Head of caudate nucleus (tissue), 42 donors: ENCODE results near the gene ANGPTL2.

Experiments used
- DNase-seq, 42 donors: peaks; one replicate each; pipeline versions ENCODE4 v3.0.0 to v3.0.0-alpha.2; 2020 to 2021; ENCODE audit warnings: mixed read lengths in 7 of 42
- intact Hi-C: fragments of 100-400 bp; cut with DNase I; formaldehyde crosslinking; loops from one replicate; pipeline ENCODE4 v1.15.0; 2022

The ANGPTL2 gene

DNA sequence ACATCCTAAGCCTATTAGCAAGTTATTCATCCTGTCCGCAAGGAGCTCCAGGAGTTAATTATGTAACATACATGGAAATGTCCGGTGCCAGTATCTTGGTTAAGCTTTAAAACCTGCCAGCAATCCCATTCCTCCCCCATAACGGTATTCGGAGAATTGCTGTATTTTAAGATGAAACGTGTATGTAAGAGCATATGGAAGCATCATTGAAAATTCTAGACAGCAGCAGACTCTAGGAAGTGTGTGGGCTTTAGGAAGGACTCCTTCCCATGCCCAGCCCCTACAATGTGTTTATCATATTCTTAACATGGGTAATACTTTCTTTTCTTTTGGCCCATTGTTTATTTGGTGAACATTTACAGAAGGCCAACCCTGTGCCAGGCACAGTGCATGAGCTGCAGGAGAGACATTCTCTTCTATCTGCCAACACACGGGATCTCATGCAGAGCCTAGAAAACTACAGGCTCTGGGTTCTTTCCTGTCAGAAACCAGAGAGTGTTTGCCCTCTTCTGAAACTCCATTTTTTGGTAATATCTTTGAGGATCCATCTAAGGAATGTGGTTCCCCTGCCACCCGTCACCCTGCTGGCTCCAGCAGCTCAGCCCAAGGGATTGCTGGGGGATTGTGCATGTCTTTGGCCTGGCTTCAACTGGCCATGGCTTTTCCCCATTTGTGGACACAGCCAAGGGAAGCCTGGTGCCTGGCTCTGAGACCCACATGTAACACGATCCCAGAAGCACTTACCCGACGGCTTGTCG is 15.1 kb downstream of the ANGPTL2 start:
- intact Hi-C loops, result no loop called here
- DNase-seq, result peak in 15 of 42 donors; percentile 13 to 77 (median 55)

DNA sequence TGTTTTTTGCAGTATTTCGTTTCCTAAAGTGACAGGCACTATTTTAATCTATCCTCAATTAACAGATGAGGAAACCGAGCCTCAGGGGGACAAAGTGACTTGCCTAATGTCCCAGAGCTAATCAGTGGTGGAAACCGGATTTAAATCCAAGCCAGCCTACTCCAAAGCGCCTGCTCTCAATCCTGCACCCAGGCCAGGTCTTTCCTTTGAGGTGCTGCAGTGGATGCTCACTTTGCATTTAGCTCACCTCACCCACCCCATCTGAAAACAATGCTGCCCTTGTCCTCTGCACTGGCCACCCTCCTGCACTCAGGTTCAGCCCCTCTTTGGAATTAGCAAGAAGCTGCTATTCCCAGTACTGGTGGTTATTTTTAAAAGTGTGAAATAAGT is 16.0 kb downstream of the ANGPTL2 start:
- no peak for DNase-seq
- intact Hi-C loops, result no loop called here

DNA sequence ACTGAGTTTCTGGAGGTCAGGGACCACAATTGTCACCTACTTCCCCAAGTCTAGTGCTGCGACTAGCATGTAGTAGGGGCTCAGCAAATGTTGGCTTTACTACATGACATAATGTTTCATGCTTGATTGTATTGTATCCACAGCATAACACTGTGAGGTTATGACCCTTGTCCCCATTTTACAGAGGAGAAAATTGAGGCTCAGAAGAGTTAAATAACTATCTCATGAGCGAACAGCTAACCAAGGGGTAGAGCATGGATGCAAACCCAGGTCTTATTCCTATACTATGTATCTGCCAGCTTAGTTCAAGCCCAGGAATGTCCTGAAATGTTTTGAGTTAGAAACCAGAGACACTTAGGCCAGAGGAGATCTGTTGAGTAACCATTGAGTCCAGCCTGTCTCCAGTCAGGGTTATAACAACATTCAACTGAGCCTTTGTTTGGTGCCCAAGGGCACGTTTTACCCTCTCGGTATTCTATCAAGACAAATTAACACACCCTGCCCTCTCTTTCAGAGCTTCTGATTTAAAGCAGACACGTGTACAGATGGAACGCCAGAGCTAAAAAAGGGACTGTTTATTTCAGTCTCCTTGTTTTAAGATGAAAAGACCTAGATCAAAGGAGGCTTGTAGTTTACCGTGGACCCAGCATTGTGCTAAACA is 16.5 kb downstream of the ANGPTL2 start:
- no peak for DNase-seq
- intact Hi-C loops, result no loop called here

DNA sequence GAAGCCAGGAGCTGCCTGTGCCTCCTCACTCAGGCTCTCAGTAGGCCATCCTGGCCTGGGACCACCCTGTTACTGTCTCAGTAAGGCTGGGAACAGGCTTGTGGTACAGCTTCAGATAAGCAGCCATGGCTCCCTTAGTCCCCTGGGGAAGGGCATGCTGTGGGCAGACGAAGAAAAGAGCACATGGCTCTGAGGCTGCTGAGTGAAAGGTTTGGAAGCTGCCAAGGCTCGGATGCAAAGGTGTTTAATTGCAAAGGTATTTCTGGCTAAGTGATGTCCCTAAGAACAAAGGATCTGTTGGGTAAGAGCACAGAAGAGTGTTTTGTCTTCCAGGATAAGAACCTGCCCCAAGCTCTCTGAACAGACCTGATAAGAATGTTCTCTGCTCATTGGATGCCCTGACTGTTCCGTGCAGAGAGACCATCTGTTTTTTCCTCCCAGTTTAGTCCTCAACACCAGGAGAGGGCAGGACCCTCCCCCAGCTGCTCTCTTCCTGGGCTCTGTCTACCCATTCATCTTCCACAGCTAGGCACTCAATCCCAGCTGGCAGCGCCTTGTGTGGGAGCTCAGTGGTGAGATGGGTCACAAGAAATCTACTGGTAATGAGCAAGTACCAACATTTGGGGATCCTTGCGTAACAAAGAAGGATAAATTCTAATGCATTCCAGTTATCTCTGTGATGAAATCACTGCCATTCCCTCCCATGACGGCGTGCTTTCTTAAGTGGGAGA is 17.7 kb downstream of the ANGPTL2 start:
- DNase-seq, result no peak
- intact Hi-C loops, result no loop called here

DNA sequence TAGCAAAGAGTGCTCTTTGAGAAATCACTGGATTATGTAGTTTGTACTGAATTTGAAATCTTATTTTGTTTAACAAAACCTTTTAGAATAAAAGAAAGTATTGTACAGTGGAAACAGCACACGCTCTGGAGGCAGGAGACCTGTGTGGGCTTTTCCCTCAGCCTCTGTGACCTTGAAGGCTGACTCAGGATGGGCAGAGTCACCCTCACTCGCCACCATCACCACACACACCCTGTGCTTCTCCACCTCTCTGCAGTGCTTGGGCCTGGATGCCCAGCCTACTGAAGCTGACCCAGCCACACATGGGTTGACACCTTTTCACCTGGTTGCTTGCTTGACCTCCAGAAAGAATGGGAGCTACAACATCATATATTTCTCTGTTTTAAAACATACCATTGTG is 19.6 kb downstream of the ANGPTL2 start:
- no peak for DNase-seq
- intact Hi-C loops, result no loop called here

DNA sequence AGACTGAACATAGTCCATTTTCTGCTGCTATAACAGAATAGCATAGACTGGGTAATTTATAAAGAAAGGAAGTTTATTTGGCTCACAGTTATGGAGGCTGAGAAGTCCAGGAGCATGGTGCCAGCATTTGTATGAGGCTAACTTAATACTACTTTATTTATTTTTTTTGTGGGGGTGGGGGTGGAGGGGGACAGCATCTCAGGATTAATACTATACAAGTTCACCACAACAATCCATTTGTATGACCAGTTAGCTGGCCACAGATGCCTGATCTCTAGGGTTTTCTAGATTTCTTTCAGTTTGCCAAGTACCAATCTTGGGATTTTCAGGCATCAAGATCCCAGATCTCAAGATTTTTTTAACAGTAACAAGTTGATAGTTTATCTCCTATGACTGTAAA is 20.3 kb downstream of the ANGPTL2 start:
- intact Hi-C loops, result no loop called here
- DNase-seq, result no peak

DNA sequence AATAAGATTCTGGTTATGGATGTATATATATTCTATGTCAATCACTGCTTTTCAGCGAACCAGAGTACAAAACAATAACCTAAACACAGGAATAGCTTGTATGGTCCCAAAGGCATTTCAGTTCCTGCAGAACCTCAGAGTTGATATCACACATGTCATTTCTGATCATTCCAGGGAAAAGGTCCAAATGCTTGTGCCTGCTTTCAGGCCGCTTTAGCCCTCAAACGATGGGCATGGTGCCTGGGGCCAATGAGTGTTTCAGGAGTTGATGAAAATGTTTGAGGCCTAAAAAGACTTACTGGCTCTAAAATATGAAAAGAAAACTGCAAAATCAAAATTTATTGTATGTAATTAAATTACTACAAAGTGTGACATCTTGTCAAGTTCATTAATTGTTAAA is 22.8 kb downstream of the ANGPTL2 start:
- intact Hi-C loops, result no loop called here
- no peak for DNase-seq

DNA sequence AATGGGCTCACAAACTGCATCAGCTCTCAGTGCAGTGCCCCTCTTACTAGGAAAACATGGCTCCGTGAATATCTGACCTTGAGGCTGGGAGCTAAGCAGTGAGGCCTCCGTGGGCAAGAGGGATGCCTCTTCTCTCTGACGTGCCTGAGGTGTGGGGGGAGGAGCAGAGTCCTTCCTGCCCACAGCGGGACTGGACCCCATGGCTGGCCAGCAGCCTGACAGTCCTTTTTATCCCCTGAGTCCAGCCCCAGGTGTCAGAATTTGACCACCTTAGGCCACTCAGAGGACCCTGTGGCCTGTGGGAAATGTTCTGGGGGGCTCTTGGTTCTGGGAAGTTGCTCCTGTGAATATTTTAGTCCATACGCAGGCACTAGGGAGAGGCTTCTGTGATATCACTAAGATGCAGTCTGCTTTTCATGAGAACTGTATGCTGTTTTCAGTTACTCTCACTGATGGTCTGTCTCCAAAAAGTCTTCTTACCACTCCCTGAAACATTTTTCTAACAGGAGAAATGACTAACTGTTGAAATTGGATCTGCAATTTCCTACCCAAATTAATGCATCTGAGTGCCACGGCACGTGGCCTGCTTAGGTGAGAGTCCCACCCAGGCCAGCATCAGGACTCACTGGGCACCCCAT is 23.4 kb downstream of the ANGPTL2 start:
- intact Hi-C loops, result no loop called here
- no peak for DNase-seq

DNA sequence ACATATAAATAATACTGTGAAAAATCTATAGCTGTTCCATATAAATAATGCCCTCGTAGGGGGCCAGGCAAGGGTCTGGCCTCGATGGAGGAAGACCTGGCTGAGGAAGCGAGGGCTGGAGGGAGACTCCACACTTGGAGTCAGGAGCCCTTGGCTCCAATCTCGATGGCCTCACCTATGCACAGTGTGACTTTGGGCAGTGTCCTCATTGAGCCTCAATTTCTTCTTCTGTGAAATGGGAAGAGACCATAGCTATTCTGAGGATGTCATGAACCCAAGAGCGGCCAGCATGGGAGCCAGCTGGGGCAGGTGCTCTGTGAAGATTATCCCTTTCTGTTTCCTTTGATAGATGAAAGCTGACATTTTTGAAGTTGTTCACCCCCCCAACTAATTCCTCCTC is 24.8 kb downstream of the ANGPTL2 start:
- no peak for DNase-seq
- intact Hi-C loops, result no loop called here

DNA sequence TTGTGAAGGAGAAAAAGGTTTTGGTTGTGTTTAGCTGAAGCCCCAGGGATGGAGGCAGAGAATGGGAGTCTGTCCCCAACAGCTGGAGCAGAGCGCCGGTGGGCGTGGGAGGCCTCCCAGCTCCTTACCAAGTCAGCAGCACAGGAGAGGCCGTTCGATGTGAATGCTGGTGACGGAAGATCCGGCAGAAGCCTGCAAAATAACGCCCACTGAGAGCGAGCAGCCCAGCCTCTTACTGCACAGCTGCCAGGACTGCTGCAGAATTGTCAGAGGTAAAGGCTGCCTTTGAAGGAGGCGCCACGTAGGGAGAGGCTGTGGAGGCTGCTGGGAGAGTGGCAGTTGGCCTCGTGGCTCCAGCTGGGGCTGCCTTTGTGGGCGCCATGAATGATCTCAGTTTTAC is 26.2 kb downstream of the ANGPTL2 start:
- peak in 40 of 42 donors; percentile 31 to 85 (median 60) for DNase-seq
- intact Hi-C loops, result no loop called here

DNA sequence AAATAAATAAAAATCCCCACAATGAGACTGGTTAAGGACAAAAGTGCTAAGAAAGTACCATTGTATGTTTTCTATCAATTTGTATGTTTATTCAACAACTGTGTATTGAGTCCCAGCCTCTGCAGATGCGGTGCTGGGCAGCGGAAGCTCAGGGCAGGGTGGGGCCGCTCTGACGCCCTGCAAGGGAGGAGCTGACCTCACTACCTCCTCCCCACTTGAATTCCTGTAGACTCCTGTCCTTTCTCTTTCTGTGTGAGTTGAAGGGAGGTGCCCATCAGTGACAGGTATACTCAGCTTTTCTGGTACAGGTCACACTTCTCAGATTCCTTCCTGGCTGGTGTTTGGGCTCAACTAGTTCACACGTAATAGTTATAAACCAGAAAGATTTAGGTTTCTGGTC is 27.0 kb downstream of the ANGPTL2 start:
- DNase-seq, result peak in 2 of 42 donors; percentile 24 to 30
- intact Hi-C loops, result no loop called here

DNA sequence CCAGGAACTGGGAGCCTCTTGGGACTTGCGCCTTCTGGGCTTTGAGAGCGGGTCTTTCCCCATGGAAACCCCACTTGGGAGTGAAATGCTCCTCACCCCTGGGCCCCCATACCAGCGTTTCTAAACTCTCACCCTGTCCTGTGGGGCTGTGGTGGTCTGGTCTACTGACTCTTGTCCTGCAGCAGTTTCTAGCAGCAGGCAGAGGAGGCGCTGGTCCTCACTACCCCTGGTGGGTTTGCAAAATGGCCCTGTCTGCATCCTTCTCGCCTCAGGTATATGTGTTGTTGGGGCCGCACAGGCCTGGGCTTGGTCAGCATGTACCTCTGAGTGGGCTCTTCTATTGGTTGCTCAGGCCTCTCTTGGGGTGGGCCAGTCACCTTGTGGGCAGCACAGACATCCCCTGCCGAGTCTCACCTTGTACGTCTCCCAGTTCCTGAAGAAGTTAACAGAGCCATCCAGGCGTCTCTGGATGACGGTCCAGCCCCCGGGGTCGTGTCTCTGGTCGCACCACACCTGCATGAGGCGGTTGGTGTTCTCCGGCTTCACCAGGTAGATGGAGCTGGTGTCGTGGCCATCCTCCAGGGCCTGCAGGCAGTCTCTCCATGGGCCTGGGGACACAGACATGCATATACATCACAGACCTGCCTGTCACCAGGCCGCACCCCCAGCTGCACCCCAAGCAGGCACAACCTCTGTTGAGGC is 29.0 kb downstream of the ANGPTL2 start:
- peak in 2 of 42 donors; percentile 12 to 24 for DNase-seq
- intact Hi-C loops, result no loop called here

DNA sequence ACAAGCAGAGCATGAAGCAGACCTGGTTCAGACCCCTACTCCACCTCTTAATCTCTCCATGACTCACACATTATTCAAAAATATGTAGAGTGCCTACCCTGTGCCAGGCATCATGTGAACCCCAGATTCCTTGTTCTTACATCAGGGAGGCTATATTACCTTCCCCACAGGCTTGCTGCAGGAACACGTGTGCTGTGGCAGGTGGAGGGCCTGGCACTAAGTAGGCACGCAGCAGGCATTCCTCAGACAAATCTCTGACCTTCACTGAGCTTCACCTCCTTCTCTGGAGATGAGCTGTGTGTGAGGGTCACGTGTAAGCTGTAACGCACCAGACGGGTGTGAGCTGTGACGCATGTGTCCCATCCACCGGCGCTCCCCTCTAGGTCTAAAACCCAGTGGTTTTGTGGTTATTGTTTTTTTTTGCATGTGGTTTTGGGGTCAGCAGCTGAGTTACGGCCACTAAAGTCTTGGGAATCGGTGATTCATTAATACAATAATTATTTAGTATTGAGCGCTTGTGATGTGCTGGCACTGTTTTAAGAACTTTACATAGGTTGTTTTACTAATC is 30.3 kb downstream of the ANGPTL2 start:
- intact Hi-C loops, result no loop called here
- peak in 2 of 42 donors; percentile 13 to 23 for DNase-seq

DNA sequence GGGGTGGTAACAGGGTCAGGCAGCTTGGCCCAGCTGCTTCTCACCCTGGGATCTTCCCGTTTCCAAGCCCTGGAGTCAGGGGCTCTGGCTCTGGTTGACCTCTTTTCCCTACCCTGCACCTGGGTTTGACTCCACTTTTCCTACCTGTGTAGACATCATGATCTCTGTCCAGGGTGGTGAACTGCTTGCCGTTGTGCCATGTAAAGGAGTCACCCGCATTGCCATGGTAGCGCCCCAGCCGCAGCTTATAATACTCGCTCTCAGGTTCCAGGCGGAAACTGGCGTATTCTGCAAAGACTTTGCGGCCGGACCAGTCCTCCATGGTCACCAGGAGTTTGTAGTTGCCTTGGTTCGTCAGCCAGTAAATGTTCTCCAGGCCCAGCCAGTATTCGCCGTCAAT is 30.9 kb downstream of the ANGPTL2 start:
- no peak for DNase-seq
- intact Hi-C loops, result no loop called here

DNA sequence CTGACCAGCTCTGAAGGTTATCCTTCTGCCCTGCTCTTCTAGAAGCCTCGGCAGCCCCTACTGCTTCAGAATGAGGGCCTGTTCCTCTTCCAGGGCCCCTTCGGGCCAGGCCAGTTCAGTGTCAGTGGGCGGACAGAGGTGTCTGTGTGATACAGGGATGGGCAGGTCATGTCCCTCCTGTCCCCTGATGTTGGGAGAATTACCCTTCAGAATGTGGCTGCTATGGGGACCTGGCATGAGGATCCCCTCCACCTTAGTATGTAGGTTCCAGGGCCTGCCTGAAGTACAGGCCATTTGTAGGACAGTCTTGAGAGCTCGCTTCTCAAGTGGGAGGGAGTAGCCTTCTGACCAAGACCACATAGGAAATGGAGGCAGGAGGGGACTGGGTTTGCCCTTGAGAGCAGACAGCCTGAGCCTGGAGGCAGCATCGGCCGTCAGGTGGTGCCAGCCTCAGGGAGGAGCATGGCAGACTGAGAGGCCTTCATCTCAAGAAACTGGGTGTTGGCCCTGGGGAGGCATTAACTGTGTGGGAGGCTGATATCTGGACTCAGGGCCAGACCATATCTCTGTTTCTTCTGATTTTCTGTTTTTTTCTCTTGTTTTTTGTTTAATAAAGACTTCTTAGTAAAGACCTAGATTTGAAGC is 32.0 kb downstream of the ANGPTL2 start:
- intact Hi-C loops, result no loop called here
- peak in 1 of 42 donors; percentile 26 for DNase-seq

DNA sequence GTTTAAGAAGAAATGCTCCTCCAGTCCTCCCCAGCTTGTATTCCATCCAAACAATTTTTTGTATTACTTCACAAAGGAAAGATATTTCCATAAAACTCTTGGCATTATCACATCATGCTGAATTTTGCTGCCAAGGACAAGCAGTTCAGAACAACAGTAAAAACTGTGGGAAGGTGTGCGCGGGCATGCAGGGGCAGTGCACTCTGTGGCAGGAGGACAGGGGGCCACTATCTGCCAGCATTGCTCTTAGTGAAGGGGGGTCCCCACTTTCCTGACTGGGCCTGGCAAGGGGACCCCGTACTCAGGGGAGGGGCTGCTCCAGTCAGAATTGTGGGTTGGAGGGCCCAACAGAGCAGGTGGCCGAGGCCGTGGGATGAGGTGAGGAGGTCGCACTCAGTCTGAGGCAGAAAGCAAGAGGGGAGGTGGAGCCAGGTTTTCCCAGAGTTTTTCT is 32.8 kb downstream of the ANGPTL2 start:
- intact Hi-C loops, result no loop called here
- DNase-seq, result peak in 2 of 42 donors; percentile 11 to 21

DNA sequence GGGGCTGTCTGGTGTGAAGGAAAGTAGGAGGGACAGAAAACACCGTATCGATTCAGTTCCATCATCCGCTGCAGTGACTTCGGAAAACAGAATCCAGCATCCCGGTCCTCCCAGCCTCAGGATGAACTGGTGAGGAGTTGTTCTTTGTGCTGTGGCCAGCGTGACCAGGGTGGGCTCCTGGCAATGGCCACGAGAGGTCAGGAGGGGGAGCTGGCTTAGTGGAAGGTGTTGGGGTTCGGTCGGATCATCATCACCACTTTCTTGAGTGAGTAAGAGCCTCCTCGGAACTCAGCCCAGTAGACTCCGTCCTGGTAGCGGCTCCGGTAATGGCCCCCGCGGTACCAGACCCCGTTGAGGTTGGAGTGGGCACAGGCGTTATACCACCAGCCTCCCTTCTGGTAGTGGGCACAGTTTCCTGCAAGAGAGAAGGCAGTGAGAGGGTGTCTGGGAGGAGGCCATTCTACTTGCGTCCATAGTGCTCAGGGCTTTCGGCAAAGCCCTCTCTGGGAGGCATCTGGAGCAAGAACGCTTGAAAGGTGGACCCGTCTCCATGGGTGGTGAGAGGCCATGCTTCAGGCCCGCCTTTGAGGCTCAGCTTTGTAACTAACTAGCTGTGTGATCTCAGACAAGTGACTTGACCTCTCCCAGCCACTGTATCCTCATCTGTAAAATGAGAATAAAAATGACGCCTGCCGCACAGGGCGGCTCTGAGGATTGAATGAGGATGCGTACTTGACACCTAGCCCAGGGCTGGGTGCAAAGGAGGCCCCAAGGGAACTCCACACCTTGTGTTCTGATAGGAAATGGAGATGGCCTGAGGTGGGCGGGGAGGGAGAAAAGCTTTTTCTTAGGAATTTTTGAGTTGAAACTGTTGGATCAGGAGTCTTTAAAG is 33.5 kb downstream of the ANGPTL2 start:
- intact Hi-C loops, result no loop called here
- DNase-seq, result peak in 2 of 42 donors; percentile 8 to 18
